ENCODE data around the gene ASTN2. TPM values are rescaled to one million over a fixed set of nuclear protein-coding genes. Genes with fewer than 3 reads are reported as not detected.

Gene ASTN2
- polyA plus RNA-seq, 1 donor from 2014 or later, result 6.8 TPM

DNA sequence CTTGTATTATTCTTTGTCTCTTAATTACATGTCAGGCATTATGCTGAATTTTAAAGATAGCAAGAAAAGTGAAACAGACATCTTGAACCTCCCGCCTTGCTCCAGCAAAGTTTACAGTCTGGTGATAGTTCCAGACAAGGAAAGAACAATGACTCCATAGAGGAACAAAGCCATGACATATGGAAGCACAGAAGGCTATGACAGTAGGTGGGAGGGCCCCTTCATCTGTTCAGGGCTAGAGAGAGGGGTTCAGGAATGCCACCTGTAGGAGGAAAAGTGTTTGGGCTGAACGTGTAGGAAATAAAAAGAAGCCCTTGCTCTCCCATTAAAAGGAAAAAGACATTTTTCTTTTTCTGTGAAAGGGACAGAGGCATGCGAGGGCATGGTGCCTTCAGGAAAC, 412.2 kb downstream of the ASTN2 start:
- H3K27me3 ChIP-seq (ENCODE audit: insufficient read depth, low read depth, low read length), result no peaks in the 10 kb centered on the region
- H4K20me1 ChIP-seq (ENCODE audit: insufficient read depth), result no peaks in the 10 kb centered on the region
- H3K79me2 ChIP-seq (replicated peaks; ENCODE audit: insufficient read depth, low read length), result no peaks in the 10 kb centered on the region
- no peaks in the 10 kb centered on the region for H3K9me2 ChIP-seq (ENCODE audit: insufficient read depth, low read length)
- H3K9ac ChIP-seq (ENCODE audit: low read length), result no peak overlapping the region
- TF ChIP-seq CTCF (IDR thresholded peaks at IDR 0.05; ENCODE audit: poor library complexity, severe bottlenecking) (no peak), SMC3 (conservative IDR thresholded peaks at IDR 0.05; ENCODE audit: poor library complexity) (no peak), MXI1 (conservative IDR thresholded peaks at IDR 0.05; ENCODE audit: poor library complexity, severe bottlenecking) (no peak), RAD21 (conservative IDR thresholded peaks at IDR 0.05) (no peak), EZH2 (IDR thresholded peaks at IDR 0.05; ENCODE audit: borderline replicate concordance, insufficient read depth, low read length, poor library complexity, severe bottlenecking) (no peak), TAF1 (IDR thresholded peaks at IDR 0.05; ENCODE audit: low read depth) (no peak), REST (IDR thresholded peaks at IDR 0.05; ENCODE audit: borderline replicate concordance) (no peak), EP300 (conservative IDR thresholded peaks at IDR 0.05; ENCODE audit: poor library complexity, severe bottlenecking) (no peak), POLR2AphosphoS5 (IDR thresholded peaks at IDR 0.05) (no peak)
- H3F3A ChIP-seq (ENCODE audit: insufficient read depth, low read length, poor library complexity, severe bottlenecking), result no peaks in the 10 kb centered on the region
- no peaks in the 10 kb centered on the region for H3K36me3 ChIP-seq (ENCODE audit: insufficient read depth, low read length)
- H2AFZ ChIP-seq (ENCODE audit: low read depth, low read length), result no peak overlapping the region
- no peak overlapping the region for H3K4me2 ChIP-seq (ENCODE audit: low read length)
- H3K4me3 ChIP-seq (ENCODE audit: low read length), result no peak overlapping the region
- H3K27ac ChIP-seq (ENCODE audit: low read length), result no peak overlapping the region
- H3K9me3 ChIP-seq (ENCODE audit: low read length), result no peaks in the 10 kb centered on the region

- Histone ChIP-seq H3K4me2 (ENCODE audit: low read length) (no peak overlapping the region), H3F3A (ENCODE audit: insufficient read depth, low read length, poor library complexity, severe bottlenecking) (no peaks in the 10 kb centered on the region), H3K4me3 (ENCODE audit: low read length) (no peak overlapping the region), H4K20me1 (ENCODE audit: insufficient read depth) (no peaks in the 10 kb centered on the region), H3K79me2 (replicated peaks; ENCODE audit: insufficient read depth, low read length) (no peaks in the 10 kb centered on the region), H2AFZ (ENCODE audit: low read depth, low read length) (no peak overlapping the region), H3K36me3 (ENCODE audit: insufficient read depth, low read length) (no peaks in the 10 kb centered on the region), H3K27ac (ENCODE audit: low read length) (no peak overlapping the region), H3K27me3 (ENCODE audit: insufficient read depth, low read depth, low read length) (no peaks in the 10 kb centered on the region), H3K9ac (ENCODE audit: low read length) (no peak overlapping the region), H3K9me2 (ENCODE audit: insufficient read depth, low read length) (no peaks in the 10 kb centered on the region), H3K9me3 (ENCODE audit: low read length) (no peaks in the 10 kb centered on the region)
- no peak for TF ChIP-seq POLR2AphosphoS5 (IDR thresholded peaks at IDR 0.05)
- TF ChIP-seq RAD21 (conservative IDR thresholded peaks at IDR 0.05), result no peak
- no peak for TF ChIP-seq CTCF (IDR thresholded peaks at IDR 0.05; ENCODE audit: poor library complexity, severe bottlenecking)
- TF ChIP-seq EP300 (conservative IDR thresholded peaks at IDR 0.05; ENCODE audit: poor library complexity, severe bottlenecking), result no peak
- no peak for TF ChIP-seq MXI1 (conservative IDR thresholded peaks at IDR 0.05; ENCODE audit: poor library complexity, severe bottlenecking)
- TF ChIP-seq EZH2 (IDR thresholded peaks at IDR 0.05; ENCODE audit: borderline replicate concordance, insufficient read depth, low read length, poor library complexity, severe bottlenecking), result no peak
- TF ChIP-seq TAF1 (IDR thresholded peaks at IDR 0.05; ENCODE audit: low read depth), result no peak
- TF ChIP-seq REST (IDR thresholded peaks at IDR 0.05; ENCODE audit: borderline replicate concordance), result no peak
- TF ChIP-seq SMC3 (conservative IDR thresholded peaks at IDR 0.05; ENCODE audit: poor library complexity), result no peak
Measured at GRCh38 chr9:117000834-117001233, 414.0 kb downstream of the ASTN2 start.
